Muscle of leg (tissue), 11 donors: ENCODE results near the gene PAX8. TPM values are rescaled to one million over a fixed set of nuclear protein-coding genes. Genes with fewer than 3 reads are reported as not detected.

Experiments
- DNase-seq: peaks from one replicate; pipeline ENCODE4 v3.0.0; 2013
- H3K27ac ChIP-seq: one replicate; pipeline ENCODE4 v1.5.1; 2013; ENCODE audit warnings: mild to moderate bottlenecking, low read length, control low read depth
- H3K27me3 ChIP-seq: one replicate; pipeline ENCODE4 v1.6.1; 2013; ENCODE audit warnings: low read length; ENCODE audit not compliant: control insufficient read depth, insufficient read depth
- H3K36me3 ChIP-seq: one replicate; pipeline ENCODE4 v1.6.1; 2013; ENCODE audit warnings: low read length; ENCODE audit not compliant: control insufficient read depth, insufficient read depth
- H3K4me1 ChIP-seq: one replicate; pipeline ENCODE4 v1.6.1; 2013; ENCODE audit warnings: low read length; ENCODE audit not compliant: control insufficient read depth, insufficient read depth
- H3K4me3 ChIP-seq: one replicate; pipeline ENCODE4 v1.5.1; 2013; ENCODE audit warnings: low read length, control low read depth
- H3K9me3 ChIP-seq: replicated peaks from 2 replicates; pipeline ENCODE4 v1.6.1; 2013; ENCODE audit warnings: low read depth, low read length; ENCODE audit not compliant: control insufficient read depth
- WGBS: methylation state at CpG from one replicate; pipeline ENCODE4 v1.1.5; 2013; ENCODE audit warnings: missing lambda C conversion rate; ENCODE audit not compliant: insufficient coverage; 5-methylcytosine and 5-hydroxymethylcytosine counted together
- polyA plus RNA-seq, 8 donors: library from polyadenylated mRNA; unstranded; fragments of 120-200 nt; gene quantifications; one replicate each; pipeline versions ENCODE4 v1.2.1 to v1.2.3, GENCODE V29; 2013; ENCODE audit warnings: inconsistent platforms in 1 of 8, low replicate concordance in 1 of 8; ENCODE audit not compliant: insufficient read length in 8 of 8, insufficient read depth in 1 of 8
- total RNA-seq: library from RNA; stranded (reverse); fragments of 120-200 nt; gene quantifications from one replicate; pipeline ENCODE4 v1.2.4, GENCODE V29; 2013

PAX8 gene
- total and polyA plus RNA-seq, 9 donors = 0.02 to 11.3 (median 2.5) TPM

DNA sequence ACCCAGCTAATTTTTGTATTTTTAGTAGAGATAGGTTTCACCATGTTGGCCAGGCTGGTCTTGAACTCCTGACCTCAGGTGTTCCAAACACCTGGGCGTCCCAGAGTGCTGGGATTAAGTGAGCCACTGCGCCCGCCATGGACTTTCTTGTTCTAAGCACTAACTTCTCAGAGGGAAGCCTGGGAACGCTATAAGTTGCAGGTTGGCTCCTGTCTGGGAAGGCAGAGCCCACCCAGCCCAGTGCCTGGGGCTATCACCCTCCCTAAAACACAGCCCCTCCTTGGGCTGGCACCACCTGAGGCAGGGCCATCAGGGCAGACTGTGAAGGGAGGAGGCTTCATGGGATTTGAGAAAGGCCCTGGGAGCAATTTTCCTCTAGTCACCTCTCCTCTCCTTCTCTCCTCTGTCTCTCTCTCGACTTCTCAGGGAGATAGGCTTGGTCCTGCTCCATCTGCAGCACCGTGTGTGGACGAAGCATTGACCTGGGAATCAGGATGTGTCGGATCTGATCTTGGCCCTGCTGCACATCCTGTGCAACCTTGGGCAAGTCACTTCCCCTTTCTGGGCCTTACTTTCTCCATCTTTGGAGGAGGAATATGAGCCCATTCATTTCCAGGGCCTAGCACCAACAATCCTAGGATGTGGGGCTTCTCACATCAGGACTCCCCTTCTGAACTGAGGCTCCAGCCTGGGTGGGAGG lies 94.0 kb downstream of the PAX8 start:
- peaks cover 2% of the 10 kb centered on the region for H3K27me3 ChIP-seq
- H3K4me3 ChIP-seq = no peak overlapping the region
- H3K36me3 ChIP-seq = no peaks in the 10 kb centered on the region
- H3K27ac ChIP-seq = no peak overlapping the region
- H3K4me1 ChIP-seq = peaks cover 6% of the 10 kb centered on the region
- no peaks in the 10 kb centered on the region for H3K9me3 ChIP-seq
- no peak for DNase-seq
- 71% methylated on average over 4 of the region's 8 CpGs for WGBS

GRCh38 chr2:113183703-113184102 lies 95.0 kb downstream of the PAX8 start:
- peaks cover 6% of the 10 kb centered on the region for H3K4me1 ChIP-seq
- H3K27me3 ChIP-seq = peaks cover 2% of the 10 kb centered on the region
- WGBS = 79% methylated on average over 2 of the region's 2 CpGs
- no peaks in the 10 kb centered on the region for H3K36me3 ChIP-seq
- H3K4me3 ChIP-seq = no peak overlapping the region
- no peak overlapping the region for H3K27ac ChIP-seq
- H3K9me3 ChIP-seq = no peaks in the 10 kb centered on the region
- DNase-seq = no peak

DNA sequence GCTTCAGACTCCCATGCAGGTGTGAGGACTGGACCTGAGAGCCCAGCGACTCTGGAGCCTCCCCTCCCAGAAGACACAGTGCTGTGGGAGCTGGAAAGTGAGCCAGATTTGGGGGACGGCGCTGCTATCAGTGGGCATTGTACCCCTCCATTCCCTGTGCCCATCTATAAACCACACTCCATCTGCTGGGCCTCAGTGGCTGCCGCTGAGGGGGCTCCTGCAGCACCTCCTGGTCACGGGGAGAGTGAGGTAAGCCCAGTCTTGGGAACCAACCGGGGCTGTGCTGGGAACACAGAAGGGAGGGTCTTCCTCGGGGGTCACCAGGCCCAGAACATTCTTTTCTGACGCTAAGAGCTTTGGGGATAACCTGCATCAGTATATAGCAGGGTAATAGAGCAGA lies 95.5 kb downstream of the PAX8 start:
- Histone ChIP-seq H3K4me3 (no peak overlapping the region), H3K27ac (no peak overlapping the region), H3K27me3 (peaks cover 2% of the 10 kb centered on the region), H3K9me3 (no peaks in the 10 kb centered on the region), H3K36me3 (no peaks in the 10 kb centered on the region), H3K4me1 (peaks cover 6% of the 10 kb centered on the region)
- no peak for DNase-seq
- 85% methylated on average over 5 of the region's 8 CpGs for WGBS

DNA sequence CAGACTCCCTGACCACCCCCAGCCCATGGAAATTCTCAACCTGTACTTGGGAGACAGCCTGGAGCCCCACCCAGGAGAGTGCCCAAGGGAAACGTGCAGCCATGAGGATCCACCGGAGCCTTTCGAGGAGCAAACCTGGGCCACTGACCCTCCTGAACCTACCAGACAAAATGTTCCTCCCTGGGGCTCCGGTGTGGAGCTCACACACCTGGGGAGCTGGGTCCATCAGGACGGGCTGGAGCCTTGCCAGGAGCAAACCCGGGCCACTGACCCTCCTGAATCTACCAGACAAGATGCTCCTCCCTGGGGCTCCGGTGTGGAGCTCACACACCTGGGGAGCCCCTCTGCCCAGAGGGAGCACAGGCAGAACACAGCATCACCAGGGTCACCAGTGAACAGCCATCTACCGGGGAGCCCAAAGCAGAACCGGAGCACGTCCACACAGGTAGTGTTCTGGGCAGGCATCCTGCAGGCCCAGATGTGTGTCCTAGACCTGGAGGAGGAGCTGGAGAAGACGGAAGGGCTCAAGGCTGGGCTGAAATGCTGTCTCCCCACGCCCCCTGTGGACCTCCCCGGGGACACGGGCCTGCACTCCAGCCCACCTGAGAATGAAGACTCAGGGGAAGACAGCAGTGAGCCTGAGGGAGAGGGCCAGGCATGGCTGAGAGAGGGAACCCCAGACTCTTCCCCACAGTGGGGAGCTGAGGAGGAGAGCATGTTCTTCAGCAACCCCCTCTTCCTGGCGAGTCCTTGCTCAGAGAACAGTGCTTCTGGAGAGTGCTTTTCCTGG lies 96.1 kb downstream of the PAX8 start:
- WGBS = 84% methylated on average over 11 of the region's 15 CpGs
- no peaks in the 10 kb centered on the region for H3K36me3 ChIP-seq
- no peak overlapping the region for H3K27ac ChIP-seq
- H3K9me3 ChIP-seq = no peaks in the 10 kb centered on the region
- peaks cover 2% of the 10 kb centered on the region for H3K27me3 ChIP-seq
- DNase-seq = no peak
- H3K4me1 ChIP-seq = peaks cover 6% of the 10 kb centered on the region
- no peak overlapping the region for H3K4me3 ChIP-seq

GRCh38 chr2:113181258-113182051 lies 97.3 kb downstream of the PAX8 start:
- DNase-seq = no peak
- no peaks in the 10 kb centered on the region for H3K36me3 ChIP-seq
- no peak overlapping the region for H3K4me3 ChIP-seq
- H3K27ac ChIP-seq = no peak overlapping the region
- 60% methylated on average over 6 of the region's 8 CpGs for WGBS
- peaks cover 6% of the 10 kb centered on the region for H3K4me1 ChIP-seq
- H3K9me3 ChIP-seq = no peaks in the 10 kb centered on the region
- H3K27me3 ChIP-seq = peaks cover 2% of the 10 kb centered on the region

DNA sequence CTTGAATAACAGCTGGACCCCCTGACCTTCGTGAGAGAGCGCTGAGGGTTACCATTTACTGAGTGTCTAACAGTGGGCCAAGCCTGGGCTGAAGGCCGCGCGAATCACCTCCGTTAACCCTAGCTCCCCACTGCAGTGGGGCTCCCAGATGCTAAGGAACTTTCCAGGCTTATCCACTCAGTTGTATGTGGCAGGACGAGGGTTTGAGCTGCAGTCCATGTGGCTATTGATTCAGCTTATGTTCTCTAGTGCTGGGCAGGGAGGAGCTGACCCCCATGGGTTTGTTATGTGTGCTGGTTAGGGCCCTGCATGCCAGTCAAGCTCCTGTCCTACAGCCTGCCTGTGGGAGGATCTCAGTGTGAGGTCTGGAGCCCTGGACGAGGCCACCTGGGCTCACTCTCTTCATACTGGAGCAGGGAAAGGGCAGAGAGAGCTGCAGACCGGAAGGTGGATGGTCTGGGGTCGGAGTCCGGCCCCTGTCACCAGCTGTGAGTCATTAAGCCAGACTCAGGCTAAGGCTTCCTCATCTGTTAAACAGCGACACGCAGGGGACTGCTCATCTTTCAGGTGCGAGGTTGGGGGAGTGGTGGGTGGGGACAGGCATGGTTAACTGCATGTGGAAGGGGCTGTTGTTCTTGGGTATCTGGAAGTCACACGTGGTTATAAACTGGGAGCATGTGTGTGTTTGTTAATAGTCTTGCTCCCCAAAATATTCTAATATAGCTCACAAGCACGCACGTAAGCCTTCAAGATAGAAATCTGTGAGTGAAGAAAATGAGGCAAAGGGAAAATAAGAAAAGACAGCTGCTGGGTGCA lies 98.4 kb downstream of the PAX8 start:
- H3K27me3 ChIP-seq = peaks cover 2% of the 10 kb centered on the region
- DNase-seq = no peak
- H3K4me3 ChIP-seq = no peak overlapping the region
- no peaks in the 10 kb centered on the region for H3K36me3 ChIP-seq
- no peaks in the 10 kb centered on the region for H3K9me3 ChIP-seq
- H3K4me1 ChIP-seq = peaks cover 6% of the 10 kb centered on the region
- H3K27ac ChIP-seq = no peak overlapping the region
- WGBS = 42% methylated on average over 9 of the region's 17 CpGs

DNA sequence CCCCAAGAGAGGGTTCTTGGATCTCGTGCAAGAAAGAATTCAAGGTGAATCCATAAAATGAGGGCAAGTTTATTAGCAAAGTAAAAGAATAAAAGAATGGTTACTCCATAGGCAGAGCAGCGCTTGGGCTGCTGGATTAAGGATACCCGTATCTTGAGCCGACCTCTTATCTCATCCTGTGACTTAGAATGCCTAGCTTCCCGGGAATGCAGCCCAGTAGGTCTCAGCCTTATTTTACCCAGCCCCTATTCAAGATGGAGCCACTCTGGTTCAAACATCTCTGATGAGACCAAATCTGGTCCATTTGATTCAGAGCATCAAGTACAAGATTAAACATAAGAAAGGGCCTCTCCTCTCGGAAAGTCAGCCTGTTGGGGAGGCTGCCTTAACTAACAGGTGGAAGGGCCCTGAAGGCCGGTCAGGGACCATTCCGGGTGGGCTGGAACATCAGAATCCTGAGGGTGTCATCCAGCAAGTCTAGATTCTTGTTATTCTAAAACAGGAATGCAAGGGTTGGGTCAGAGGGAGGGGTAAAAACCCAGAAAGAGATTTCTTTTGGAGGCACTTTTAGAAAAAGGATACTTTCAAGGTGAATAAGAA lies 99.2 kb downstream of the PAX8 start:
- H3K4me3 ChIP-seq = no peak overlapping the region
- H3K9me3 ChIP-seq = no peaks in the 10 kb centered on the region
- no peaks in the 10 kb centered on the region for H3K36me3 ChIP-seq
- no peak overlapping the region for H3K27ac ChIP-seq
- H3K27me3 ChIP-seq = peaks cover 2% of the 10 kb centered on the region
- WGBS = 78% methylated on average over 8 of the region's 8 CpGs
- H3K4me1 ChIP-seq = peaks cover 6% of the 10 kb centered on the region
- no peak for DNase-seq

- DNase-seq = no peak
- no peak overlapping the region for H3K4me3 ChIP-seq
- no peaks in the 10 kb centered on the region for H3K9me3 ChIP-seq
- peaks cover 2% of the 10 kb centered on the region for H3K27me3 ChIP-seq
- WGBS = no CpG with 5 or more reads among the region's 4 CpGs
- H3K4me1 ChIP-seq = peaks cover 6% of the 10 kb centered on the region
- H3K36me3 ChIP-seq = no peaks in the 10 kb centered on the region
- no peak overlapping the region for H3K27ac ChIP-seq
These were observed 99.8 kb downstream of the PAX8 start for GRCh38 chr2:113178891-113179290.

DNA sequence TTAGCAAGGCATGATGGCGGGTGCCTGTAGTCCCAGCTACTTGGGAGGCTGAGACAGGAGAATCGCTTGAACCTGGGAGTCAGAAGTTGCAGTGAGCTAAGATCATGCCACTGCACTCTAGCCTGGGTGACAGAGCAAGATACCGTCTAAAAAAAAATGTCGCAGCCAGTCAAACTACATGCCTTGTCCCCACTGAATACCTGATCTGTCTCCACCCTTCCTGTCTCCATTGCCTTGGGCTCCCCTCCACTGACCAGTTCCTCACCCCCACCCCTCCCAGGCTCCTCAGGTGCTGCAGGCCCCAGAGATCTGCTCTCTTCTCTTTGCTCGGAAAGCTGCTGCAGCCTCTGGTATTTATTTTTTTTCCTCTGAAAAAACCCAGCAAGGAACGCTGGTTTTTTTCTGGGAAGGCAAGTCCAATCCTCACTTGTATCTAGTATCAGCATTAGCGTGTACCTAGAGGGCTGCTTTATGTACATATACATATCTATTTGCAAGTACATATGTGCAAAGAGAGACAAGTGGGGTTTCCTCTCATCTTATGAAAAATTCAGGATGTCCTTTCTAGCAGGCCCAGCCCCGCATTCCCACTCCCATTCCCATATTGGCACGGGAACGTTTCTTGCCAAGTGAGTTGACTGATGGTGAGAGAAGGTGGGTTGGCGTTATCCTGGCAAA lies 100.5 kb downstream of the PAX8 start:
- H3K4me1 ChIP-seq = peaks cover 6% of the 10 kb centered on the region
- WGBS = 82% methylated on average over 6 of the region's 11 CpGs
- no peak for DNase-seq

More for the DNA sequence above, 100.5 kb downstream of the PAX8 start:
- Histone ChIP-seq H3K27me3 (peaks cover 2% of the 10 kb centered on the region), H3K9me3 (no peaks in the 10 kb centered on the region), H3K36me3 (no peaks in the 10 kb centered on the region), H3K27ac (no peak overlapping the region), H3K4me3 (no peak overlapping the region)
